PC-9 (cell line): ENCODE measurements around the gene MDFIC2. TPM values are rescaled to one million over a fixed set of nuclear protein-coding genes. Genes with fewer than 3 reads are reported as not detected.

ENCODE experiments used
- BruUV-seq: library from RNA; stranded (reverse); fragments of 400-500 nt; replicated peaks from 2 replicates; lab custom pipeline; 2021; lab: Mats Ljungman, UMichigan
- CTCF ChIA-PET: fragments of 300-600 bp; sonication (Branson Sonifier 250); formaldehyde crosslinking; loops from one replicate; lab custom pipeline; 2022; ENCODE audit warnings: antibody characterized with exemption; lab: Charles Lee
- POLR2A ChIA-PET: fragments of 300-600 bp; sonication (Branson Sonifier 250); formaldehyde crosslinking; loops from one replicate; lab custom pipeline; 2022; ENCODE audit warnings: antibody characterized with exemption; ENCODE audit not compliant: unreplicated experiment; lab: Charles Lee
- DNase-seq, 2 experiments: peaks; one replicate each; pipeline versions ENCODE4 v3.0.0 to v3.0.0-alpha.2; 2015 to 2022; ENCODE audit warnings: mixed read lengths in 1 of 2
- H2AFZ ChIP-seq: fragments of 200-600 bp; sonication (generic); 2 replicates; pipeline ENCODE4 v1.8.1; 2017; ENCODE audit warnings: antibody characterized with exemption
- H3F3A ChIP-seq: fragments of 200-600 bp; sonication (generic); 2 replicates; pipeline ENCODE4 v1.8.1; 2017; ENCODE audit warnings: antibody characterized with exemption, mild to moderate bottlenecking, low read depth; ENCODE audit not compliant: insufficient read depth
- H3K27ac ChIP-seq: fragments of 200-600 bp; sonication (generic); 2 replicates; pipeline ENCODE4 v1.6.1; 2016; ENCODE audit warnings: mixed run types
- H3K27me3 ChIP-seq: fragments of 200-600 bp; sonication (generic); 2 replicates; pipeline ENCODE4 v1.6.1; 2016; ENCODE audit warnings: low read depth, mixed run types; ENCODE audit not compliant: insufficient read depth
- H3K36me3 ChIP-seq: fragments of 200-600 bp; sonication (generic); 2 replicates; pipeline ENCODE4 v1.6.1; 2016; ENCODE audit warnings: low read depth, mixed run types
- H3K4me1 ChIP-seq: fragments of 200-600 bp; sonication (generic); replicated peaks from 2 replicates; pipeline ENCODE4 v1.6.1; 2016; ENCODE audit warnings: mixed run types; ENCODE audit not compliant: insufficient read depth
- H3K4me2 ChIP-seq: fragments of 200-600 bp; sonication (generic); 2 replicates; pipeline ENCODE4 v1.6.1; 2017; ENCODE audit warnings: mixed run types
- H3K4me3 ChIP-seq: fragments of 200-600 bp; sonication (generic); 2 replicates; pipeline ENCODE4 v1.6.1; 2016; ENCODE audit warnings: mixed run types
- H3K79me2 ChIP-seq: fragments of 200-600 bp; sonication (generic); 2 replicates; pipeline ENCODE4 v1.6.1; 2017; ENCODE audit warnings: low read depth, mixed run types
- H3K9me2 ChIP-seq: fragments of 200-600 bp; sonication (generic); 2 replicates; pipeline ENCODE4 v1.8.1; 2017; ENCODE audit warnings: mild to moderate bottlenecking; ENCODE audit not compliant: insufficient read depth
- H3K9me3 ChIP-seq: fragments of 200-600 bp; sonication (generic); 2 replicates; pipeline ENCODE4 v1.8.1; 2016; ENCODE audit warnings: low read depth; ENCODE audit not compliant: insufficient read depth
- H4K20me1 ChIP-seq: fragments of 200-600 bp; sonication (generic); 2 replicates; pipeline ENCODE4 v1.8.1; 2017; ENCODE audit not compliant: insufficient read depth
- EZH2 ChIP-seq: fragments of 200-600 bp; sonication (generic); IDR thresholded peaks from 2 replicates; pipeline ENCODE4 v1.8.0; 2017; ENCODE audit warnings: antibody characterized with exemption, low read depth
- intact Hi-C: fragments of 100-400 bp; cut with micrococcal nuclease; formaldehyde crosslinking; loops from one replicate; pipeline ENCODE4 v1.10.0; 2022; ENCODE audit not compliant: unreplicated experiment
- total RNA-seq: library from RNA; stranded (reverse); gene quantifications from 2 replicates; pipeline ENCODE4 v1.2.3, GENCODE V29; 2021
- TF ChIP-seq, protein P1 (sequence below): fragments of 200-600 bp; sonication (generic); conservative IDR thresholded peaks from 2 replicates; pipeline ENCODE4 v1.6.1; 2017; ENCODE audit warnings: mixed run types, antibody characterized with exemption, mild to moderate bottlenecking, moderate library complexity

Gene MDFIC2
- total RNA-seq, 1 experiment from 2014 or later: not detected

DNA sequence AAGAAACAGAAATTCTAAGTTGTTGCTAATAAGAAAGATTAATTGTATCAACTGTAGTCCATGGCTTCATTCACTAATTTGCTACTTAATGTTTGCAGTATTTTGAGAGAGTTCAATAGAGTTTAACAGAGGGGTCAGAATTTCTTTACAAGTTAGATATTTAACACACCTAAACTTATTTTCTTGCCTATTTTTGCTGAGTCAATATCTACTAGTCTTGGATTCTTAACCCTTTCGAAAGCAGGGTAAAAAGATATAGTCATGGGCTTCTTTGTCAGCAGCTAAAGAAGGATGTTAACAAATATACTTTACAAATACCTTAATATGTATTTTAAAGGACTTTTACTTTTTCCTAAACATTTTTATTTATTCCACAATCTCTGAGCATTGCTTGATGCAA is 155.6 kb downstream of the MDFIC2 start:
- no peaks in the 10 kb centered on the region for H3K4me1 ChIP-seq
- POLR2A ChIA-PET: no interaction called here
- CTCF ChIA-PET: no interaction called here
- H3K79me2 ChIP-seq: no peaks in the 10 kb centered on the region
- no TSS peak for BruUV-seq
- DNase-seq: no peak
- no peak overlapping the region for H2AFZ ChIP-seq
- no peaks in the 10 kb centered on the region for H3K27me3 ChIP-seq
- no peaks in the 10 kb centered on the region for H3F3A ChIP-seq
- H4K20me1 ChIP-seq: no peaks in the 10 kb centered on the region
- no peaks in the 10 kb centered on the region for H3K9me3 ChIP-seq
- no peaks in the 10 kb centered on the region for H3K9me2 ChIP-seq
- no peak overlapping the region for H3K27ac ChIP-seq
- H3K4me2 ChIP-seq: no peak overlapping the region
- no peak for TF ChIP-seq EZH2
- TF ChIP-seq, protein P1, sequence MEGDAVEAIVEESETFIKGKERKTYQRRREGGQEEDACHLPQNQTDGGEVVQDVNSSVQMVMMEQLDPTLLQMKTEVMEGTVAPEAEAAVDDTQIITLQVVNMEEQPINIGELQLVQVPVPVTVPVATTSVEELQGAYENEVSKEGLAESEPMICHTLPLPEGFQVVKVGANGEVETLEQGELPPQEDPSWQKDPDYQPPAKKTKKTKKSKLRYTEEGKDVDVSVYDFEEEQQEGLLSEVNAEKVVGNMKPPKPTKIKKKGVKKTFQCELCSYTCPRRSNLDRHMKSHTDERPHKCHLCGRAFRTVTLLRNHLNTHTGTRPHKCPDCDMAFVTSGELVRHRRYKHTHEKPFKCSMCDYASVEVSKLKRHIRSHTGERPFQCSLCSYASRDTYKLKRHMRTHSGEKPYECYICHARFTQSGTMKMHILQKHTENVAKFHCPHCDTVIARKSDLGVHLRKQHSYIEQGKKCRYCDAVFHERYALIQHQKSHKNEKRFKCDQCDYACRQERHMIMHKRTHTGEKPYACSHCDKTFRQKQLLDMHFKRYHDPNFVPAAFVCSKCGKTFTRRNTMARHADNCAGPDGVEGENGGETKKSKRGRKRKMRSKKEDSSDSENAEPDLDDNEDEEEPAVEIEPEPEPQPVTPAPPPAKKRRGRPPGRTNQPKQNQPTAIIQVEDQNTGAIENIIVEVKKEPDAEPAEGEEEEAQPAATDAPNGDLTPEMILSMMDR: no peak
- intact Hi-C loops: no loop called here
- no peak overlapping the region for H3K4me3 ChIP-seq
- H3K36me3 ChIP-seq: no peaks in the 10 kb centered on the region

- Histone ChIP-seq H3K4me2 (no peak overlapping the region), H3K9me3 (no peaks in the 10 kb centered on the region), H4K20me1 (no peaks in the 10 kb centered on the region), H3K4me1 (no peaks in the 10 kb centered on the region), H2AFZ (no peak overlapping the region), H3K9me2 (no peaks in the 10 kb centered on the region), H3K27me3 (no peaks in the 10 kb centered on the region), H3K36me3 (no peaks in the 10 kb centered on the region), H3K27ac (no peak overlapping the region), H3F3A (no peaks in the 10 kb centered on the region), H3K4me3 (no peak overlapping the region), H3K79me2 (no peaks in the 10 kb centered on the region)
- TF ChIP-seq, protein P1: no peak
- TF ChIP-seq EZH2: no peak
- BruUV-seq: no TSS peak
- ChIA-PET POLR2A (no interaction called here), CTCF (no interaction called here)
- DNase-seq: no peak
- intact Hi-C loops: no loop called here
Measured at GRCh38 chr3:70150599-70150998, 161.8 kb downstream of the MDFIC2 start.

DNA sequence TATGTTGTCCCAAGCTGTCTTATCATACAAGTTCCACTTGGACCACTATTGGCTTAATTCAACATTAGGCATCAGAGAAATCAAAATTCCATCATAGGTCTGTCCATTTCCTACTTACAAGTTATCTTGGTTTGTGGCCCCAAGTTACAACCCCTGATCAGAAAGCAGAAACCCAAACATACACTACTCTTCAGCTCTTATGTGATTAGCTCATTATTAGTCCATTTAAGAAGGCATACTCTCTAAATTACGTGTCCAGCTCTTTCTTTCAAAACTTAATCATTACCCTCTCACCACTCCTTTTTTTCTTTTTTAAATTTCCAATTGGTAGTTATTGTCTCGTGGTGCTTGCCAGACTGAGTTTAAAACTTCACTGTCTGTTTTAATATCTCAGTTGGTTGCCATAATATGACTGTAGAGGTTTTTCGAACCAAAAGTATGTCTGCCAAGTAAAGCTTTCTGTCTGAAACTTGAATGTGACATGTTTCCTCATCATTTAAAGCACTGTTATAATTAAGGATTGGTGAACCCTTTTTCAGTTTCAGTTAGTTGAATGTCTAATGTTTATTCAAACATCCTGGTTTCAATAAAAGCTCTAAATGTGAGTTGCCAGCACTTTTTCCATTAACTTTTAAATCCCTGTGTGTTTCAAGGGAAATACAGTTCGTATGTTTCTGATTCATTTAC is 162.6 kb downstream of the MDFIC2 start:
- POLR2A ChIA-PET: no interaction called here
- H3K9me2 ChIP-seq: no peaks in the 10 kb centered on the region
- BruUV-seq: no TSS peak
- DNase-seq: no peak
- no peaks in the 10 kb centered on the region for H3K27me3 ChIP-seq
- no peaks in the 10 kb centered on the region for H3F3A ChIP-seq
- H3K4me1 ChIP-seq: no peaks in the 10 kb centered on the region
- no peak overlapping the region for H3K27ac ChIP-seq
- intact Hi-C loops: no loop called here
- no peak for TF ChIP-seq EZH2
- TF ChIP-seq, protein P1: no peak
- no peaks in the 10 kb centered on the region for H3K36me3 ChIP-seq
- H2AFZ ChIP-seq: no peak overlapping the region
- no peak overlapping the region for H3K4me2 ChIP-seq
- no peaks in the 10 kb centered on the region for H4K20me1 ChIP-seq
- CTCF ChIA-PET: no interaction called here
- H3K9me3 ChIP-seq: no peaks in the 10 kb centered on the region
- no peak overlapping the region for H3K4me3 ChIP-seq
- no peaks in the 10 kb centered on the region for H3K79me2 ChIP-seq
